Naive thymus-derived CD4-positive, alpha-beta T cell (primary cell): ENCODE data around the gene ISG15. TPM values are rescaled to one million over a fixed set of nuclear protein-coding genes. Genes with fewer than 3 reads are reported as not detected.
A peak's percentile ranks its signal among the peaks of the same experiment; 100 is the strongest.

Experiments used
- ATAC-seq: fragments of 150-1000 bp; cut with Tn5 transposase; 2 replicates; pipeline ENCODE4 v1.10.0; 2021; ENCODE audit warnings: mild to moderate bottlenecking, moderate library complexity
- CTCF ChIA-PET: fragments of 350-600 bp; sonication (Branson Sonifier 250); formaldehyde crosslinking; loops from one replicate; lab custom pipeline; 2021; ENCODE audit warnings: antibody characterized with exemption; lab: Charles Lee
- POLR2A ChIA-PET: fragments of 350-600 bp; sonication (Branson Sonifier 250); formaldehyde crosslinking; loops from one replicate; lab custom pipeline; 2021; ENCODE audit warnings: antibody characterized with exemption, inconsistent platforms; lab: Charles Lee
- DNase-seq, 9 donors: peaks; one replicate each; pipeline versions ENCODE4 v3.0.0 to v3.0.0-alpha.2; 2020 to 2022; ENCODE audit warnings: mixed read lengths in 1 of 9
- H3K27ac ChIP-seq: one replicate; pipeline ENCODE4 v1.7.0; 2013; ENCODE audit warnings: mild to moderate bottlenecking, low read depth, low read length, moderate library complexity
- H3K27me3 ChIP-seq, 2 donors: one replicate each; pipeline ENCODE4 v1.7.0; 2013; ENCODE audit warnings: low read length in 2 of 2, mild to moderate bottlenecking in 2 of 2, moderate library complexity in 2 of 2; ENCODE audit not compliant: control insufficient read depth in 2 of 2, insufficient read depth in 2 of 2
- H3K36me3 ChIP-seq, 3 experiments: 1 replicate in 2 of 3; 2 replicates in 1 of 3; pipeline ENCODE4 v1.7.0; 2013; ENCODE audit warnings: low read length in 3 of 3, mild to moderate bottlenecking in 3 of 3, moderate library complexity in 1 of 3; ENCODE audit not compliant: insufficient read depth in 3 of 3, control insufficient read depth in 2 of 3
- H3K4me1 ChIP-seq, 2 donors: one replicate each; pipeline ENCODE4 v1.7.0; 2013; ENCODE audit warnings: low read length in 2 of 2, mild to moderate bottlenecking in 2 of 2, moderate library complexity in 1 of 2; ENCODE audit not compliant: control insufficient read depth in 2 of 2, insufficient read depth in 2 of 2
- H3K4me3 ChIP-seq: 2 replicates; pipeline ENCODE4 v1.7.0; 2013; ENCODE audit warnings: mild to moderate bottlenecking, low read length
- H3K9me3 ChIP-seq, 3 experiments: 1 replicate in 2 of 3; 2 replicates in 1 of 3; pipeline ENCODE4 v1.7.0; 2013; ENCODE audit warnings: low read length in 3 of 3; ENCODE audit not compliant: control insufficient read depth in 2 of 3
- H3K27ac Mint-ChIP-seq, 9 donors: one replicate each; pipeline ENCODE4 v1.8.0; 2020 to 2022; ENCODE audit warnings: mixed read lengths in 9 of 9, mild to moderate bottlenecking in 8 of 9, moderate library complexity in 5 of 9, inconsistent platforms in 2 of 9
- H3K27me3 Mint-ChIP-seq, 5 donors: one replicate each; pipeline ENCODE4 v1.8.0; 2021 to 2022; ENCODE audit warnings: mixed read lengths in 5 of 5, mild to moderate bottlenecking in 1 of 5
- H3K36me3 Mint-ChIP-seq, 5 donors: one replicate each; pipeline ENCODE4 v1.8.0; 2020 to 2022; ENCODE audit warnings: mixed read lengths in 5 of 5, mild to moderate bottlenecking in 3 of 5, inconsistent platforms in 1 of 5
- H3K4me1 Mint-ChIP-seq, 7 donors: one replicate each; pipeline ENCODE4 v1.8.0; 2020 to 2022; ENCODE audit warnings: mixed read lengths in 7 of 7, mild to moderate bottlenecking in 3 of 7, inconsistent platforms in 1 of 7
- H3K4me3 Mint-ChIP-seq, 10 donors: one replicate each; pipeline ENCODE4 v1.8.0; 2020 to 2022; ENCODE audit warnings: mild to moderate bottlenecking in 10 of 10, mixed read lengths in 10 of 10, moderate library complexity in 6 of 10, inconsistent platforms in 2 of 10
- H3K9me3 Mint-ChIP-seq, 11 donors: one replicate each; pipeline ENCODE4 v1.8.0; 2020 to 2022; ENCODE audit warnings: mixed read lengths in 11 of 11, mild to moderate bottlenecking in 4 of 11, inconsistent platforms in 1 of 11, moderate library complexity in 1 of 11
- intact Hi-C, 2 donors: fragments of 100-400 bp; cut with micrococcal nuclease; formaldehyde crosslinking; loops; one replicate each; pipeline ENCODE4 v1.15.1; 2023
- polyA plus RNA-seq, 2 donors: library from polyadenylated mRNA; unstranded; fragments of 300-500 nt; fragmentation: Illumina TruSeq; gene quantifications; one replicate each; pipeline ENCODE4 v1.2.3, GENCODE V29; 2021
- total RNA-seq, 6 experiments: library from RNA in 5 of 6; stranded (reverse) in 5 of 6; gene quantifications; 1 replicate in 5 of 6; 2 replicates in 1 of 6; pipeline ENCODE4 v1.2.3 and lab custom pipeline; 2021 to 2026

The ISG15 gene
- total and polyA plus RNA-seq, 7 experiments from 2014 or later, result 17.4 to 227 (median 42.6) TPM

DNA sequence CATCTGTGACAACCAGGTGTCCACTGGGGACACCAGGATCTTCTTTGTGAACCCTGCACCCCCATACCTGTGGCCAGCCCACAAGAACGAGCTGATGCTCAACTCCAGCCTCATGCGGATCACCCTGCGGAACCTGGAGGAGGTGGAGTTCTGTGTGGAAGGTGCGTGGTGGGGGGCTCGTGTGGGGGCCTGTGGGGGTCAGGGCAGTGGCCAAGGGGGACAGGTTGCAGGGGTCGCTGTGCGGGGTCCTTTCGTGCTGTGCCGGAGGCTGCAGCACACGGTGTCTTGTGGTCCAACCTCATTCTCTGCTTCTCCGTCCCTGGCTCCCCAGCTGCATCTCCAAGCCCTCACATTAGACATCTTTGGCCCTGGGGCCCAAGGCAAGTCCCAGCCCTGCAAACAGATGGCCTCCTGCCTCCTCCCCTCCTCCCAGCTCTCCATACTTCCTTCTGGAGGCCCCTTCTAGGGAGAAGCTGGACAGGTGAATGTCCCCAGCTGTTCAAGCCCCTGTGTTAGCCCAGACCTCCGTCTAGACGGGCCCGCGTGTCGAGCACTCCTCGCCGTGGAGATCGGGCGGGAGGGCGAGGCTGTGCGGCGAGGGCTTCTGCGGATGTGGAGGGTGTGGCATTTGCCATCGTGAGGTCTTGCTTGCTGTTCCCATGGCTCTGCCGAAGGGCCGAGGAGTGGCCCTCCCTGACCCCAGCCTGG is 9.2 kb downstream of the ISG15 start:
- Mint-ChIP-seq H3K27ac (peak overlapping the region in 1 of 9 donors; percentile 14), H3K9me3 (no peaks in the 10 kb centered on the region), H3K36me3 (peaks cover 0 to 1% (median 0%) of the 10 kb centered on the region in 5 donors), H3K4me3 (peak overlapping the region in 5 of 10 donors; percentile 9 to 68 (median 35)), H3K4me1 (peaks cover 0 to 13% (median 8%) of the 10 kb centered on the region in 7 donors), H3K27me3 (peaks cover 0 to 17% (median 0%) of the 10 kb centered on the region in 5 donors)
- no peak for ATAC-seq
- Histone ChIP-seq H3K9me3 (no peaks in the 10 kb centered on the region), H3K4me1 (peaks cover 0 to 6% of the 10 kb centered on the region in 2 donors), H3K27me3 (no peaks in the 10 kb centered on the region), H3K4me3 (no peak overlapping the region), H3K27ac (no peak overlapping the region), H3K36me3 (no peaks in the 10 kb centered on the region)
- intact Hi-C loops, result no loop called here
- ChIA-PET POLR2A (interaction anchor here (1.8 kb wide), 1 partner anchor 15 kb away, joined by 5 read pairs; no protein-coding TSS in a partner anchor), CTCF (interaction anchor here (1.3 kb wide), 1 partner anchor 9 kb away, joined by 3 read pairs; the partner anchor contains the start of gene ISG15)
- DNase-seq, result peak in 1 of 9 donors; percentile 8

DNA sequence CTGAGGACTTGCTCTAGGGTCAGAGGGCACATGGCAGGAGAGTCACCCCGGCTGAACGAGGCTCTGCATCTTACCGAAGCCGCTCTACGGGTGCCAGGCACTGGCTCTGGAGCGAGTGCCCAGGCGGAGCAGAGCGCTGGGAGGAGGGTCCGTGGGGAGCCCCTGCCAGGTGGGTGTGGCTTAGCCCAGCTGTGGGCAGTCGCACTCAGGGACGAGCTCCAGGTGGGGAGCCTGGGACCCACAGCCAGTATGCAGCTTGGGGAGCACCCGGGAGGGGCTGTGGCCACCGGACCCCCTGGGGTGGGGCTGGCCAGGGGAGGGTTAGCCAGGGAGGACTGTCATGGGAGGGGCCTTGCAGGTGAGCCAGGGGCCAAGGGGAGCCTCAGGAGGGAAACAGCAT is 10.4 kb downstream of the ISG15 start:
- H3K4me1 Mint-ChIP-seq, result peaks cover 0 to 12% (median 4%) of the 10 kb centered on the region in 7 donors
- no peak overlapping the region for H3K27ac Mint-ChIP-seq
- DNase-seq (no peak), ATAC-seq (no peak)
- H3K27ac ChIP-seq, result no peak overlapping the region
- peaks cover 0 to 17% (median 0%) of the 10 kb centered on the region in 5 donors for H3K27me3 Mint-ChIP-seq
- peaks cover 0 to 6% of the 10 kb centered on the region in 2 donors for H3K4me1 ChIP-seq
- CTCF ChIA-PET, result no interaction called here
- no peaks in the 10 kb centered on the region for H3K9me3 ChIP-seq
- peak overlapping the region in 1 of 10 donors; percentile 53 for H3K4me3 Mint-ChIP-seq
- POLR2A ChIA-PET, result no interaction called here
- intact Hi-C loops, result no loop called here
- H3K36me3 Mint-ChIP-seq, result no peaks in the 10 kb centered on the region
- H3K4me3 ChIP-seq, result no peak overlapping the region
- H3K36me3 ChIP-seq, result no peaks in the 10 kb centered on the region
- no peaks in the 10 kb centered on the region for H3K9me3 Mint-ChIP-seq
- no peaks in the 10 kb centered on the region for H3K27me3 ChIP-seq

DNA sequence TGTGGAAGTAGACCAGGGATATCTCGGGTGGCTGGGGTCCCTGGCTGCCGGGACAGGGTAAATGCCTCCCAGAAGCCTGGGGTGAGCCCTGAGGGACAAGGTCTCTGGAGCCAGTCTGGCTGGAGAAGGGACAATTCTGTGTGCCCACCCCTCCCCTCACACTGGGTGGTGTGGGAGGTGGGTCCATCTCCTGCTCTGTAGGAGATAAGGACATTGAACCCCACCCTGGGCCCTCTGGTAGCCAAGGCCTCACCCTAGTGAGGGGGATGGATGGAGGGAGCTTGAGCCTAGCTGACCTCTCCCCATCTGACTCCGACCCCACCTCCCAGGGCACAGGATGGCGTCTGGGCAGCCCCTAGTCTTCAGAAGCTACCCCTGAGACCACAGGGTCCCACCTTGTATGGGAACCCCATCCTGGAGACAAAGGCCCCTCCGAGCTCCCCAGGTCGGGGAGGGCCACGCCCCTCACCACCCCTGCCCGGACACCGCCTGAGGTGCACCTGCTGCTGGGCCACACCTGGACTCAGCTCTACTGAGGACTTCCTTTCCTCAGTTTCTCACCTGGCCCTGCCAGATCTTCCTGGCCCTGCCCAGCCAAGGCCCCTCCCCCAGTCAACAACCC is 11.0 kb downstream of the ISG15 start:
- H3K9me3 ChIP-seq, result no peaks in the 10 kb centered on the region
- Mint-ChIP-seq H3K4me1 (peaks cover 0 to 9% (median 4%) of the 10 kb centered on the region in 7 donors), H3K4me3 (no peak overlapping the region), H3K9me3 (no peaks in the 10 kb centered on the region), H3K36me3 (no peaks in the 10 kb centered on the region), H3K27me3 (peaks cover 0 to 17% (median 0%) of the 10 kb centered on the region in 5 donors), H3K27ac (no peak overlapping the region)
- ChIA-PET POLR2A (no interaction called here), CTCF (no interaction called here)
- no peak overlapping the region for H3K4me3 ChIP-seq
- no peaks in the 10 kb centered on the region for H3K36me3 ChIP-seq
- peak in 1 of 9 donors; percentile 6 for DNase-seq
- intact Hi-C loops, result no loop called here
- no peak overlapping the region for H3K27ac ChIP-seq
- ATAC-seq, result no peak
- H3K4me1 ChIP-seq, result no peaks in the 10 kb centered on the region
- H3K27me3 ChIP-seq, result no peaks in the 10 kb centered on the region

DNA sequence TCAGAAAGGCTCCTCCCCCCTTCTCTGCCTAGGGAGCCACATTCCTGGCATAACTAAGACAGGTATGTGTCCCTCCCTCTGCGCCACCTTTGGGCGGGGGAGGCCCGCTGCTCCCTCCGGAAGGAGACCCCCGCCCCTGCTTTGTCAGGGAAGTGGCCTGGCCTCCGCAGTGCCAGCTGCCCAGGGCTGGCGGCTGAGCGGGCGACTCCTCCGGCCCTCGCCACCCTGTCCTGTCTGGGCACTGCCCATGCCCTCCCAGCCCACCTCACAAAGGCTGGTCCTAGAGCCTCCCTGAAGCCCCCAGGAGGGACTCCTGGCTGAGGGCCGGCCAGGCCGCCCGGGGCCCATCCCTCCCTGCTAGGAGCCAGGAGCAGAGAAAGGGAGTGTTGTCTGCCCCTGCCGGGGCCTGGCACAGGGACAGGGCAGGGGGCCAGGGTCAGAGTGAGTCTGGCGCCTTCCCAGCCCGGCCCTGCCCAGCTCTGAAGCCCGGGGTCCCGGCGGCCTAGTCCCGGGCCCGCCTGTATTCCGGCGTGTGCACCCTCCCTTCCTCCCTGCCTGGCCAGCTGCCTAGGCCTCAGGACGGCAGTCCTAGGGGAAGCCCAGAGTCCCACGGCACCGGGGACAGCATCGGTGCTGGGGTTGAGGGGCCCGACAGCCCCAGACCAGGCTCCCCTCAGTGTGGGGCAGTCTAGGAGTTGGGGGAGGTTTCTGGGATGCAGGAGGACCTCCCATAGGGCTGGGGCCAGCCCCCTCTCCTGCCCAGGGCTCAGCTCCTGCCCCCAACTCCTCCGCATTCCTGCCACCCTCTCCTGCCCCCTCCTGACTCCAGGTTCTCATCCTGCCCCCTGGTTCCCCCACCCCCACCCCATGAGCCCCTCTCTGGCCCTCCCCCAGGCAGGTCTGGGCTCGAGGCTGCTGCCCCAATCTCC is 11.7 kb downstream of the ISG15 start:
- POLR2A ChIA-PET, result no interaction called here
- Mint-ChIP-seq H3K4me3 (no peak overlapping the region), H3K4me1 (peaks cover 0 to 9% (median 4%) of the 10 kb centered on the region in 7 donors), H3K27ac (no peak overlapping the region), H3K27me3 (peaks cover 0 to 17% (median 0%) of the 10 kb centered on the region in 5 donors), H3K9me3 (no peaks in the 10 kb centered on the region), H3K36me3 (no peaks in the 10 kb centered on the region)
- no peaks in the 10 kb centered on the region for H3K36me3 ChIP-seq
- intact Hi-C loops, result no loop called here
- no peaks in the 10 kb centered on the region for H3K4me1 ChIP-seq
- H3K27ac ChIP-seq, result no peak overlapping the region
- H3K27me3 ChIP-seq, result no peaks in the 10 kb centered on the region
- ATAC-seq, result no peak
- CTCF ChIA-PET, result no interaction called here
- DNase-seq, result peak in 1 of 9 donors; percentile 8
- H3K9me3 ChIP-seq, result no peaks in the 10 kb centered on the region
- no peak overlapping the region for H3K4me3 ChIP-seq

DNA sequence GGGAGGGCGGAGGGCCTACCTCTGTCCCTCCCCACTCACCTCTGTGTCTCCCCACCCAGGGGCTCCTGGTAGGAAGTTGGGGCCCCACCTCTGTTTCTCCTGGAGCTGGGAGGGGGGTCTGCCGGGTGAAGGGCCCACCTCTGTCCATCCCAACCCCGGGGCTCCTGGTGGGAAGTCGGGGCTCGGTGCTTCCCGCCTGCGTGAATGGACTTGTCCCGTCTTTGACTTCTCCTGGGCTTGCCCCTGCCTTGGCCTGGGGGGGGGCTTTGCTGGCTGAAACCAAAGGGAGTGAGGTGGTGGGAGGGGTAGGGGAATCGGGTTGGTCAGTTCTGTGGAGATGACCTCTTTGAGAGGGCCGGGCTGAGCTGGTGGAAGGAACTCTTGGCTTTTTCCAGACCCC is 12.4 kb downstream of the ISG15 start:
- Mint-ChIP-seq H3K36me3 (no peaks in the 10 kb centered on the region), H3K4me1 (peaks cover 0 to 9% (median 4%) of the 10 kb centered on the region in 7 donors), H3K27me3 (peaks cover 0 to 17% (median 0%) of the 10 kb centered on the region in 5 donors), H3K4me3 (no peak overlapping the region), H3K9me3 (no peaks in the 10 kb centered on the region), H3K27ac (no peak overlapping the region)
- Histone ChIP-seq H3K4me3 (no peak overlapping the region), H3K9me3 (no peaks in the 10 kb centered on the region), H3K27me3 (no peaks in the 10 kb centered on the region), H3K4me1 (no peaks in the 10 kb centered on the region), H3K27ac (no peak overlapping the region), H3K36me3 (no peaks in the 10 kb centered on the region)
- intact Hi-C loops, result no loop called here
- DNase-seq (no peak), ATAC-seq (no peak)
- POLR2A ChIA-PET, result no interaction called here
- CTCF ChIA-PET, result interaction anchor here (0.6 kb wide), 1 partner anchor 51 kb away, joined by 3 read pairs; no protein-coding TSS in a partner anchor

DNA sequence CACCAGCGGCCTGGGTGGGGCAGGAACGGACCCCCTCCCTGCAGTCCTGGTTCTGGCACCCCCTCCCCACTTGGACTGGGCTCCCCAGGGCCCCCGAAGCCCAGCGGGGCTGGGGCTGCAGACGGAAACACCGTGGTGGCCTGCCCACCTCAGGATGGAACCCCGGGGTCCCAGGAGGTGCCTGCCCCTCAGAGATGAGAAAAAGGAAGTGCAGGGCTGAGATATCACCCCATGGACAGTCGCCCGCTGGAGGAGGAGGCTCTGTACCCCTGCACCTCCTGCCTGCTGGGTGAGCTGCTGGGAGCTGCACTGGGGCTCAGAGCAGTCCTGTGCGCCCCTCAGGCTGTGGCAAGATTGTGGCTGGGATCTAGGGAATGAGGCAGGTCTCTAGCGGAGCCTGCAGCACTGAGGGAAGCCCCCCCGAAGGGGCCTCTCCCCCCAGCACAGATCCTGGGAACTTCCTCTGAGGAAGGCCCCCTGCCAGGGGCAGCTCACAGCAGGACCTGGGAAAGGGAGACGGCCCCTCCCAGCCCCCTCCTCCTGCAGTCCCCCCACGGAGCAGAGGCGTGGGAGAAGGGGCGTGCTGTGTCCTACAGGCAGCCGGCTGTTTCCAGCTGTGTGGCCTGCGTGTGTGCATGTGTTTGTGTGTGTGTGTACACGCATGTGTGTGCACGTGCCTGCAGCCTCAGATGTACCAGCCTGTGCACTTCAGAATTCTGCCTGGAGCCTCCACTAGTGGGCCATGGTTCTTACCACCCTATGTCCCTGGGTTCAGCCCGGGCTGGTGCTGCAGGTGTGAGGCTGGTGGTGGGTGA is 13.5 kb downstream of the ISG15 start:
- POLR2A ChIA-PET, result no interaction called here
- Mint-ChIP-seq H3K27ac (no peak overlapping the region), H3K4me1 (peaks cover 0 to 9% (median 4%) of the 10 kb centered on the region in 7 donors), H3K27me3 (peaks cover 0 to 9% (median under 1%) of the 10 kb centered on the region in 5 donors), H3K9me3 (no peaks in the 10 kb centered on the region), H3K4me3 (no peak overlapping the region), H3K36me3 (no peaks in the 10 kb centered on the region)
- peak; percentile 8 for ATAC-seq
- Histone ChIP-seq H3K27ac (no peak overlapping the region), H3K4me3 (no peak overlapping the region), H3K27me3 (no peaks in the 10 kb centered on the region), H3K4me1 (no peaks in the 10 kb centered on the region), H3K9me3 (no peaks in the 10 kb centered on the region), H3K36me3 (no peaks in the 10 kb centered on the region)
- intact Hi-C loops, result no loop called here
- no peak for DNase-seq
- CTCF ChIA-PET, result no interaction called here
